GM19239 (cell line): Measurements from ENCODE around the gene RIN3.
"Not testable (repeated sequence)": the region's sequence is repeated elsewhere in the genome, so short reads cannot be mapped to it uniquely, and the experiment has no call there.

ENCODE experiments used
- DNase-seq: peaks from one replicate; pipeline ENCODE4 v3.0.0; 2011; ENCODE audit warnings: low spot score; ENCODE audit not compliant: insufficient read length
- FAIRE-seq: peaks from 2 replicates; lab custom pipeline; 2011; peaks lifted over from hg19 to GRCh38; lab: Jason Lieb, UNC

Gene RIN3

GRCh38 chr14:92525322-92526095, 11.9 kb downstream of the RIN3 start:
- DNase-seq (no peak), FAIRE-seq (no peak)

- no peak for FAIRE-seq
- DNase-seq: no peak
Observed at GRCh38 chr14:92527721-92528120, 14.1 kb downstream of the RIN3 start.

- no peak for DNase-seq
- FAIRE-seq: no peak
Observed at GRCh38 chr14:92528486-92529100, 15.0 kb downstream of the RIN3 start.

- no peak for FAIRE-seq
- no peak for DNase-seq
Observed at GRCh38 chr14:92529903-92530302, 16.3 kb downstream of the RIN3 start.

GRCh38 chr14:92531106-92531873, 17.7 kb downstream of the RIN3 start:
- FAIRE-seq: no peak
- DNase-seq: no peak

- no peak for FAIRE-seq
- no peak for DNase-seq
Observed at GRCh38 chr14:92532490-92533163, 19.0 kb downstream of the RIN3 start.

- DNase-seq: no peak
- peak; percentile 56 for FAIRE-seq
Observed at GRCh38 chr14:92534932-92535643, 21.5 kb downstream of the RIN3 start.

GRCh38 chr14:92536231-92536630, 22.6 kb downstream of the RIN3 start:
- FAIRE-seq, DNase-seq: not testable (repeated sequence)

GRCh38 chr14:92538412-92538985, 24.9 kb downstream of the RIN3 start:
- FAIRE-seq (peak; percentile 82), DNase-seq (no peak)

GRCh38 chr14:92539419-92539818, 25.8 kb downstream of the RIN3 start:
- no peak for FAIRE-seq

GRCh38 chr14:92539875-92540274, 26.3 kb downstream of the RIN3 start:
- DNase-seq: no peak

More at GRCh38 chr14:92539419-92539818, 25.8 kb downstream of the RIN3 start:
- DNase-seq: no peak

GRCh38 chr14:92540472-92541048, 27.0 kb downstream of the RIN3 start:
- FAIRE-seq (peak; percentile 75), DNase-seq (no peak)

More at GRCh38 chr14:92539875-92540274, 26.3 kb downstream of the RIN3 start:
- peak; percentile 40 for FAIRE-seq

GRCh38 chr14:92542766-92543554, 29.4 kb downstream of the RIN3 start:
- FAIRE-seq: no peak

GRCh38 chr14:92544051-92544720, 30.6 kb downstream of the RIN3 start:
- FAIRE-seq (no peak), DNase-seq (no peak)

More at GRCh38 chr14:92542766-92543554, 29.4 kb downstream of the RIN3 start:
- DNase-seq: no peak

GRCh38 chr14:92546347-92547053, 32.9 kb downstream of the RIN3 start:
- DNase-seq: no peak
- no peak for FAIRE-seq

GRCh38 chr14:92549105-92549858, 35.7 kb downstream of the RIN3 start:
- no peak for FAIRE-seq
- no peak for DNase-seq
